ENCODE measurements around the gene UNC5C.

UNC5C gene

DNA sequence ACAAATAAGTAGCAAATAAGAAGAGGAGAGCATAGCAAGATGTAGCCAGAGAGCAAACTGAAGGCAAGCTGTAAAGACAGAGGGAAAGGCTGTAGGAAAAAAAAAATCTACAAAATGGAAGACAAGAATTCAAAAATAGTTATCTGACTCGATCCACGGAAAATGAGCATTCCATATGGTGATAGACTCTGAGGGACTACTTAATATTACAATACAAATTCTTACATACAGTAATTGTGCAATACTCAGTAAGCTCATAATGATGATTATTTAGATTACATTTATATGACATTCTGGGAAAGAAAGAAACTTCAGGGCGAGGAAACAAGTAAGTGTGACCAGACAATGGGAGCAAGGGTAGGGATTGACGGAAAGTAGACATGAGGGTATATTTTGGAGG is 102.6 kb downstream of the UNC5C start:
- DNase-seq, result no peak

DNA sequence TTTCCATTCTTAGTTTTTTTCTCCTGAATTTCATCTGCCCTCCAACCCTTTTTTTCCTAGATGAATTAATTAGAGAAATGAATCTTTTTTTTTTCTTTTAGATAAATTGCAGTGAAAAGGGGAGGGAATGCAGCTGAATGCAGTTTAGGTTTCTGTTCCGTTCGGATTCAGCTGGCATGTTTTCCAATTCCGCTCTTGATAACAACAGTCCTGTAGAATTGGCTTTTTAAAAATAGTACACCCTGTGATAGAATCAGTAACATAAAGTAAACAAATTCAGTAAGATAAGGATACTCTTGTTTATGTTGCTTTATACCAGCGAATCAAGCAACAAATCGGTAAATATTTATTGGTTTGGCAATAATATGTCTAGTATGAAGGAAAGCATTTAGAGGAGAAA is 103.5 kb downstream of the UNC5C start:
- no peak for DNase-seq

DNA sequence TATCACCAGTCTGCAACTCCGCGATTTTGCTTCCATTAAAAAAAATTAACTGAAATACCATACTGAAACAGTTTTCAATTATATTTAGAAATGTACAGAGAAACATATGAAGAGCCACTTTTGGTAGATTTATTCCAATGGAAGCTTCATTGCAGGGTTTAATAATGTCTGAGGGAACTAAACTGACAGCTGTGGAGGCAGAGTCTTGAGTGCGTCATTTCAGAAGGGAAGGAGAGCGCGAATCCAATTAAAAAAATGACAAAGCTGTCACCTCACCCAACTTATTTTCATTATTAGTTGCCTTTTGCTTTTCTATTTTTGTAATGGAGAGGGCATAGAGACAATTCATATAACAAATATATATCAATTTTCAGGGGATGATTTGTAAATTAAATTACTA is 104.0 kb downstream of the UNC5C start:
- no peak for DNase-seq

DNA sequence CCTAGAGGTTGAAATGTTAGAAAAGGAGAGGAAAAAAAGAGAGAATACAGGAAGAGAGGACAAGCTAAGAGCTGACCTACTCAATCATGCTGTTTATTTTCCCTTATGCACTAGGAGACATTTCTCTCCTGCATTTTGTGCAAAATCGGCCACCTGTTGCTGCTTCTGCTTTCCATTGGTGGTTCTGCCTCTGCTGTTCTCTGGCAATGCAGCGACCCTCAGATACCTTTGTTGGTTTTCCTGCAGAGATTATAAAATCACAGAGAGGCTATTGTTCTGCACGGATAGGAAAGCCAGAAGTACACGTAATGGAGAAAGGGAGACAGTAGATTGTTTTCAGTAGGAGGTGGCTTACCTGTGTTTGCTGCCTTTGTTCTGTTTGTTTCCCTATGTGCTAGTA is 108.9 kb downstream of the UNC5C start:
- no peak for DNase-seq

DNA sequence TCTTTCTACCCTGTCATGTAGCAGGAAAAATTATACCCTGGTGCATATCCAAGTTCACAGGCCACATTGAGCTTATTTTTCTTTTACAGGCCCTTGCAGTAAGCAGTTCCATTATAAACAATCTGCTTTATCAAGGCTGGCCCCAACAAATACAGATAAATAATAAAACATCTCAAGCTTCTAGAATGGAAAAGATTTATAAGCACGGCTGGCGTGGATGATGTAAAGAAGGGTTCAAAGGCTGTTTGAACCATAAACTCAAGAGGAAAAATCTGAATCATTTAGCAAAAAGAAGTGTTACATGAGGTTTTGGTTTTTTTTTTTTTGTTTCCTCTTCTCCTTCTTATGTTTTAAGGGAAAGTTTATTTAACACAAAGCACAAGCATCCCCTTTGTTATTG is 109.7 kb downstream of the UNC5C start:
- no peak for DNase-seq

DNA sequence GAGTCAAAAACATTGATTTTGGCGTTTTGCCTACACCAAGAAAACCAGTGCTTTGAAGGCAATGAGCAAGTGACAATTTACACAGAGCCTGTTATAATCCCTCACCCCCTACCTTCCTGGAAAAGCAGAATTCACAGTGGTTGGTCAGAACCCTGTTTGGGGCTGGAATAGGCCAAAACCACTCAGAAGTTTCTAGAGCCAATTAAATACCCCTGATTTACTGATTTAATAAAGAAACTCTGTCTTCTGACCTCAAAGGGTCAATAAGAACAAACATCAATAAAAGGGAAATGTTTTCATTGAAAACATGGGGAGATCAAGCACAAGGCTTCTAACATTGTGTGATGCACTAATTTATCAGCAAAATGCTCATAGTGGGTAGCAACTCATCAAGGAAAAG is 116.3 kb downstream of the UNC5C start:
- DNase-seq, result no peak

DNA sequence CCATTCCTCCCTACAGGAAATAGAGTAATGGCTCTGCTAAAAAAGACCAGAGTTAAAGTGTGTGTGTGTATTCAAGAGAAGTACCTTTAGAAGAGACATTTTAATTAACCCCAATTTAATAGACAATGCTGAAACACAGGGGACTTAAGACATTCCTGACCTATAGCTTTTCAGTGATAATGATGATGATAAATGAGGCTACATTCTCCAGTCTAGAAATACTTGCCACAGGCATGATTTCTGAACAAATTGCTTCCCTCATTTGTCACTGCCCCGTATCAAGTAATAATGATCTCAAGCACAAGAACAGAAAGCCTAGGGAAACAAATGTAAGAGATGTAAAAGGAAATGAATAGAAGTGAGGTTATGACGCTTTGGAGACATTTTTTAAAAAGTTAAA is 117.1 kb downstream of the UNC5C start:
- DNase-seq, result no peak

DNA sequence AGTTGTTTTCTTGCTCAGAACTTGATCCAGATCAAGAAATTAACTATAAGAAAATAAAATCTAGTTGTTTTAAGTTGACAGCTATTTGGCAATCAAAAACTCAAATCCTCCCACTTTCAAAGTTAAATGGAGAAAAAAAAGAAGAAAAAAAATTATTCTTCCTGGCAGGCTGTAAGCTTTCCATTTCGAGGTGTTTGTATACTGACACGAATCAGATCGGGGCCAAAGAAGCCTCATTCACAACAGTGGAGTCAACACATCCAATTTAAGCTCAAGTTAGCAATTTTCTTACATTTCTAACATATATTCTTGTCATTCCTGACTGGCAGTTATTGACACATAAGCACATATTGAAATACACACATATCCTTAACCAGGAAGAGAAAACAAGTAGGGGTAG is 119.4 kb downstream of the UNC5C start:
- no peak for DNase-seq

DNA sequence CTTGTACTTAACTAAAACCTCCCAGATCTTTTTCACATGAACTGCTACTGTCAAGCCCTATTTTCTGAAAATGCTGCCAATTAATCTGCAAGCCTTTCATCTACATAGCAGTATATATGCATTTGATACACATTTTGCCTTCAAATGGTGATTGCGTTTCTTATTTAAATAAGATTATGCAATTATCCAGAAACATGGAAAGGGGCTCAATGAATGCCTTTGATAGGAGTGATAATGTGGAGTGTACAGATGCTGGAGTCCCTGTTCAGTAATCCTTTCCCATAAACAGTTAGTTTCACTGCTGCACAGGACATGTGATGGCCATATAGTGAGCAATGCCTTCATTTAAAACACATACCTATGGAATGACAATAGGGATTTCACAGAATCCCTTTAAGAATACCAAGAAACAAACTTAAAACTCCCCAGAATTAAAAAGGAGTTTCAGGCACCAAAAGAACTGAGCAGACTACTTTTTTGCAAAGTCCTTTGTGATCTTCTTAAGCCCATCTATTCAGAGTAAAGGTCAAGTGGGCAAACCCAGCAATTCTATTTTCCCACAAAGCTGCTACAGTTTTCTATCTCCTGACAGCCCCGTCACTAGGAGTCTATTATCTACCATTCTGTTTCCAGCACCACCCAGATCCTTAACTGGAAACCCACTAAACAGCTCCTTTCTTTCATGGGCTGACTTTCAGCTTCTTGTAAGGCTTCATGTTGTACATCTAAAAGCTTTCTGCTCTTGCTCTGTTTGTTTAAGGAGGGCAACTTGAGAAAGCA is 120.3 kb downstream of the UNC5C start:
- DNase-seq, result no peak

DNA sequence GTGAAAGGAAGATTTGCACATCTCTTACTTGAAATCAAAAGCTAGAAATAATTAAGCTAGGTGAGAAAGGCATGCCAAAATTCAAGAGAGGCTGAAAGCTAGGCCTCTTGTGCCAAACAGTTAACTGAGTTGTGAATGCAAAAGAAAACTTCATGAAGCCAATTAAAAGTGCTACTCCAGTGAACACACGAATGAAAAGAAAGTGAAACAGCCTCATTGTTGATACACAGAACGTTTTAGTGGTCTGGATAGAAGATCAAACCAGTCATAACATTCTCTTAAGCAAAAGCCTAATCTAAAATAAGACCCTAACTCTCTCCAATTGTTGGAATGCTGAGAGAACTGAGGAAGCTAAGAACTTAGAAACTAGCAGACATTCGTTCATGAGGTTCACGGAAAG is 122.3 kb downstream of the UNC5C start:
- no peak for DNase-seq

DNA sequence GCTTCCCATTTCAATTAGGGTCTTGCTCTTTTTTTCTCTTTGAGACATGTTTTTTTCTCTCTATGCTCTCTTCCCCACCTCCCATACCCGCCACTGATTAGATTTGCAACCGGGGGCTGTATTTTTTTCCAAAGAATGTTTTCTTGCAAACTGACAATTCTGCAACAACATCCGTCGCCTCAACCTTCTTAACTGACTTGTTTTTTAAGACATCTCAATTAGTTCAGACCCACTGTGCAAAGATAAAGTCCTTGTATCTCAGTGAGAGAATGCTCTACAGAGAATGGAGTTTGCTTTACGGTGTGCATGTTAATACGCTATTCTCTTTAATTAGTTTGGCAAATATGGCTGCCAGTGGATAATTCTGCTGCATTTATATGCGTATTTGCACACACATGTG is 126.3 kb downstream of the UNC5C start:
- no peak for DNase-seq

DNA sequence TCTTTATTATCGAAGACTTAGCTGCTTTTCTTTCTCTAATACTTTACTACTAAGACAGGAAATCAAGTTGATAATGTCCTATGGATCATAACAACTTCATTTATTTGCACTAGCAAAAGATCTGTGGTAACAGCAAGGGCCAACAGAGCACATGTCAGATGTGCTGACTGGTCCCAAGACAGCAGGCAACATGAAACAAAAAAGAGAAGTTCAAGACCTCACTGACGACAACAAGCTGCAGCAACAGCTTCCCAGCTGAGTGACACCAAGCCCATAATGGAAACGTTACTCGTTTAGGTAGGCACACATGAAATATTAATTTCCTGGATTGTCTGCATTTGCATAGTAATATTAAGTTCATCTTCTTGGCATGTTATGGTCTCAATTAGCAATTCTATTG is 126.9 kb downstream of the UNC5C start:
- no peak for DNase-seq

DNA sequence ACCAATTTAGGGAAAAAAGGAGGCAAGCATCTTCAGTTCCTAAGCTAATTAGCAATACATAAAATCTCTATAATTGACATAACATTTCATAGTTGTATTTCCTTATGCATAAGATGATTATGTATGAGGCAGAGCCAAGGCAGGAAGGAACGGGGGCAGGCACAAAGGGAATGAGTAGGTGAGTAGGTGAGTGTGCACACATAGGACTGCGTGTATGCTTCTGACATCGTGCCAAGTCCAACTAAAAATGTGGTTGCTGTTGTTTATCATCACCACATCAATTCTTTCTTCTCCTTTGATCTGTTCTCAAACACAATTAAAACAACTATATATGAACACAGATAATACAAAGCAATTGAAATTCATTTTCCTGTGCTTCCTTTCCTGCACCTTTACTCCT is 131.2 kb downstream of the UNC5C start:
- DNase-seq, result no peak

DNA sequence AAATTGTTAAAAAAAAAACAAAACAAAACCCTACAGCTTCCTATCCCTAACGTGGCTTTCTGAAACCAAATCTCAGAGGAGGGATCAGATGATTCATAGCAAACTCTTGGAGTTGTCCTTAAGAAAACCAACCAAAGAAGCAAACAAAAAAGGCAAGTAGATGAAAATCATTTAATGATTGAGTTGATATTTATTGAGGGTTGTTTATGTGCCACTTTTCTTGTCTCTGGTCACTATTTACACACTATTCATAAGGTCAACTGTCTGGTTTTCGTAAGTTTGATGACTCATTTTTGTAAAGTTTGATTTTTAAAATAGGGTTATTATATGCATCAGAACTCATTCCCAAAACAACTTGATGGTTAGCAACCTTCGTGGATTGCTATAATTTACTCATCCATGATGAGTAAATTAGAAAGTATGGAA is 133.4 kb downstream of the UNC5C start:
- DNase-seq, result no peak

DNA sequence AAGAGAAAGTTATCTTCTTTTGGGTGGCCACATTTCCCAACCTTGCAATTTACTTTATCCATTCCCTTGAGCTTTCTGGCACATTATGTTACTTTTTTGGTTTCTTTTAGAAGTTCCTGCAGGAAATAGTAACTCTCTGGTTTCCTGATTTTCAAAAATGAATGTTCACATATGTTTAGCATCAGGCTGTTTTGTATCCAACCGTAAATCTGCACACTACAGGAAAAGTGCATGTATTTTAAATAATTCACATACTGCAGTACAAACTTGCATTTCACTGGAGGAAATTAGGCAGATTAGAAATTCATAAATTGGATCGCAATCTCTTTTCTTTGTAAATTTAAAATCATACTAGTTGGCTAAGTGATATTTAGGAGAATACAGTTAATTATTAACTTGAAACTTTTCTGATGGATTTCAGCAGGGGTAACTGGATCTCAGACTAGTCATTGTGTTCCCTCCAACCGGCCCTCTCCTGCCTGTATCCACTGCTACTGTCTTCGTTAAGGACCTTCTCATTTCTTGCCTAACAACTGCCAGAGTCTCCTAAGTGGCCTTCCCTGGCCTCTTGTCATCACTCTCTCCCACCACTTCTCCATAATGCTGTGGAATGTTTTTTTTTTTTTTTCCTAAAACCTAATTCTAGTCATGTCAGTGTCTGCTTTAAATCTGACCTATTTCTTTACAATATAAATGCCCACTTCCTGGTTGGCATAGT is 137.2 kb downstream of the UNC5C start:
- no peak for DNase-seq

DNA sequence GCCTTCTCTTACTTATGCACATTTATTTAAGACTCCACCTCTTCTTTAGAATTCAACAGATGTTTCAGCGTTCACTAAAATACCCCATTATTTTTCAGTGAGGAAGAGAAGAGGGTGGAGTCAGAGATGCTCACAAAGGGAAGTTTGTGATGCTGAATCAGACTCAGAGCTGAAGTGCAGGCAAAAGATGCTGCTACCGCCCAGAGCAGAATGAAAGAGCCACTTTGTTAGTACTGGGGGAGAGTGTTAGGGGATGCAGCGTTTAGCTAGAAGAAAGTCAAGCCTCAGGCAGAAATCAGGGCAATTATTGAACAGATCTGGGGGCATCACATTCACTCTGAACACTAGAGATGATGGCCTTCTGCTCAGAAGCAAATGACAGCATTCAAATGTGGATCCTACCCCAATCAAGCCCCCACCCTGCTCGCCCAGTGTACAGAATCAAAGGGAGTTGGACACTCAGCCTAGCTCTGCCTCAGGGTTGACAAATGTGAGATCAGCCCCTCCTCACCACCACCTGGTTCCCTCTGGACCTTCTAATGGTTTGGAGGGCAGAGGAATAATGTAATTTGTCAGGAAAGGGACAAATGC is 138.3 kb downstream of the UNC5C start:
- no peak for DNase-seq

DNA sequence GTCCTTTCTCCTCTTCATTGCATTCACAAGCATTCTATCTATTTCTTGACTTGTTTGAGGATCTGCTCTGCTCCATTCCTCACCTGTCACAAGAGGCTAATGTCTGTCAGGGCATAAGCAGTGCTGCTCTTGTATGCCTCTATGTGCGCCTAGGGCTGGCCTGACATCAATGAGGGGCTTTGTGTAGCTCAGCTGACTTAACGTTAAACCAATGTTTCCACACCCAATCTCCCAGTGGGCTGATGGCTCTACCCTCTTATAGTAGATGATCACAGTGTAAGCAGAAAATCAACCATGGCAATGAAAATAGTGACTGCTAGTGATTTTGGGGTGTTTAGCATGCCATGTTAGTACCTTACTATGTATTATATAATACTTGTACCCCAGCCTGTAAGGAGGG is 139.0 kb downstream of the UNC5C start:
- no peak for DNase-seq

DNA sequence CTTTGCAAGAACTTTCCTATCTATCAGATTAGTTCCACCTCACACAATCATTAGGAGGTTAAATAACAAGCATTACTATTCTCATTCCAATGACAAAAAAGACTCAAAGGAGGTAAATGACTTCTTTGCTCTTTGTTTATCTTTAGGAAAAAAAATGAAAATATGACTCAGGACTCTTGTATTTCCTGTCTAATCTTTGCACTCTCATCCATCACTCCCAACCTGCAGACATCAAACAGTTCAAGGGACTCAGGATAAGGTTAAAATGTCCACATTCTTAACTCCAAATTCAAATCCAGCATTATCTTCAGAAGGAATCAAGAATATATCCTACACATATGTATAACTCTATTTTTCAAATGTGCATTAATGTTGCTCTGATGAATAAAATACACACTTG is 139.6 kb downstream of the UNC5C start:
- no peak for DNase-seq

DNA sequence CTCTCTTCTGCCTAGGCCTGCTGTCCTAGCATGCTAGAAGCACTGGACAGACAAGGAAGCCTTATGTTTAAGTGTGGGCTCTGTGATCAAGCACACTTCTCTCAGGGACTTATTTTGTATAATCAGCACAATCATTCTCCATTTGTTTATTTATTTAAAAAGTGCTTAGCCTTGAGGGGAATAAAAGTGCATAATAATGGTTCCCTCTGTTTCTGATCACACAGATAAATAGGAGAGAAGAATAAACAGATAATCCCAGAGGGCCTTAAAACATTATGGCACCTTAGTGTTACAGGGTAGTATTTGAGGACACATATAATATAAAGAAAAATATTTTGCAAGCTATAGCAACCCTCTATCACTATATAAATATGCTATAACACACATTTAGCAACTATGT is 146.5 kb downstream of the UNC5C start:
- no peak for DNase-seq

DNA sequence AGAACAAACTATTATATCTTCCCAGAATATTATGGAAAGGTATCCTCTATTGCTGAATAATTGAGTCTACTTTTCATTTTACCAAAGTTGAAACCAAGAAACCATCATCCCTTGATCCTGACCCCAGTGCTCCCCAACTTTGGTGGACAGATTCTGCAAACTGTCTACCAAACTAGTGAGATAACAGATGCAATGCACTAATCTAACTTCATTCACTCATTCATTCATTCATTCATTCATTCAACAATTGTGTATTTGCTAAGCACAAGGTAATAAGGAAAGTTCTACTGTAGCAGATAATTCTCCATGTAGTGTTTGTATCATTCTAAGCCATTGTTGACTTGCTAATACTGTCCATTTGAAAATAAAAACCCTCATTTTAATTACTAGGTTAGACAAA is 150.6 kb downstream of the UNC5C start:
- no peak for DNase-seq

DNA sequence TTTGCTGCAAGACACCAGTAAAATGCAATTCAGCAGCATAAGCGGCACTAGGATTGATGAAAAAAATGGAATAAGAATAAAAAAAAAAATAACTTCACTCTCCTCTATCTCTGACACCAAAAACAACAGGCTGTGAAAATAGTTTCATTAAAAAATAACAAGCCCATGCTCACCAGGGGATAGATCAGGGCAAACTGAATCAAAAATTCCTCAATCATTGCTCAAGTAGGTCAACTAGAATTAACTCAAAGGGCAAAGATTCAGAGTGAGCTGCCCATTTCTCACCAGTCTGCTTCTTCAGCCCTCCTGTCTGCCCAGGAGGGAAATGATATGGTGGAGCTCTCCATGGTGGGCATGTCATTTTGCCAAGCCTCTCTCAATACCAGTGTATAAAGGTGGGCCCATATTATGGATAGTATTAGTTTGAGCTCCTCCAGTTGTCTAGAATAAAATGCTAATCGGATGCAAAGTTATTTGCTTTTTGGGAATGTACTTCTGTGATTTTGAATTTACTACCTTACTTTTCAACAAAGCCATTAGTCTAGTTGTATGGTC is 153.9 kb downstream of the UNC5C start:
- no peak for DNase-seq

DNA sequence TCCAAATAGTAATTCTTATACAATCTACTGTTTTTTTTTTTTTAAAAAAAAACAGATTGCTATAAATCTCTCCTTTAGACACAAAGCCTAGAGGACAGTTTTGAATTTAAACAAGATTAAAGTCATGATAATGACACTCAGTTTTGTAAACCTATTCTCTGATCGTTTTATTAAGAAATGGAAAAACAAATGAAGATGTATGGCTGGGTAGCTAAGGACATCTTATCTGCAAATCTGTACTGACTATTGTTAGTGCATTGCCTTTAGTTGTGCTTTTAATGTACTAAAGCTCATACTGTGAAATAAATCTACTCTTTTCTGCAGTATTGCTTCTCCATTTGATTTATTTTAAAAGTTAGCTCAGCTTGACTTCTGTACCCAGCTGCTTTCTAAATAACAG is 155.0 kb downstream of the UNC5C start:
- no peak for DNase-seq

DNA sequence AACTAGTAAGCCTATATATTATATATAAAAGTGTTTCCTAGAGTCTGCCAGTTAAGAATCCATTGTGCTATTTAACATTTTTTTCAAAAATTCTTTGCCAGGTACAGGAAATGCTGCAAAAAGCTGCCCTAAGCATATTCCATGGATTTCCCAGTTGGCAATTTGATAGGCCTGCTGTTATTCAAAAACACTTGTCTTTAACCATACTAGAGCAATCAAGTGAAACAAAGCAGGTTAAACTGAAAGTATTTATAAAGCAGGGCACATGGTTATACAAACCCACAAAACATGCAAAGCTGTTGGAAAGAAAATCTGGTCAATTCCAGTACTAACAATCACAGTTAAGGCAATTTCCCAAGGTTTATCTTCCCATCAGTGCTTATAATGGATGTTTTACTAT is 159.9 kb downstream of the UNC5C start:
- no peak for DNase-seq

DNA sequence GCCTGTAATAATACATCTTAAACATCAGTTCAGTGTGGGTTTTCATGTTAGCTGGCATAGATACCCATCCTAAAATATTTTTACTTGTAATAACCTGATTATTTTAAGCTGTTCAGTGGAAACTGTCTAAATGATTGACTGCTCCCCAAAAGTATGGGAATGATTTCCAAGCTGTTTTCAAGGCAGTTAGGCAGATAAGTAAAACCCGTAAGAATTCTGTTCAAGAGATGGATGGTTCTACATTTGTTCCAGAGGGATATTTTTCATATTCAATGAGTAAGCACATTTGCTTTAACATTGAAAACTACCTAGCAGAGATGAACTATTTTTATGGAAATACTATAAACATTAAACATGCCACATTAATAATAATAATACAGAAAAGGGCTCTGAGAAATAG is 161.1 kb downstream of the UNC5C start:
- DNase-seq, result no peak
